ENCODE data around the gene STK39. TPM values are rescaled to one million over a fixed set of nuclear protein-coding genes. Genes with fewer than 3 reads are reported as not detected.

The STK39 gene
- total and polyA plus RNA-seq, 2 donors from 2014 or later = 15.9 to 27.1 TPM

DNA sequence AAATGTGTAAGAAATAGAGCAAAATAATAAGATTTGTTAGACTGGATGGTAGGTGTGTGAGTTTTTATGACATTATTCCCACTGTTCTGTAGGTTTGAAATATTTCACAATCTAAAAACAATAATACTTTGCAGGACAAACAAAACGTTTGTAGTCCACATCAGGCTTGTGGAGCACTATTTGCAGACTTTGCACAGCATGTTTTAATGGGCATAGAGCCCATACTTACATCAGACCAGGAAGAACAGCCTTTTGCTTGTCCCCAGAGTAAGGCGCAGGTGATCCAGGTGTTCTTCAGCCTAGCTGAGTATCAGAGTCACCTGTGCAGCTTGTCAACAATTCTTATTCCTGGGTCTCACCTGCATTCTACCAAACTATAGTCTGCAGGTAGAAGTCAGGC lies 9.1 kb upstream of the STK39 start:
- TF ChIP-seq, protein P1, sequence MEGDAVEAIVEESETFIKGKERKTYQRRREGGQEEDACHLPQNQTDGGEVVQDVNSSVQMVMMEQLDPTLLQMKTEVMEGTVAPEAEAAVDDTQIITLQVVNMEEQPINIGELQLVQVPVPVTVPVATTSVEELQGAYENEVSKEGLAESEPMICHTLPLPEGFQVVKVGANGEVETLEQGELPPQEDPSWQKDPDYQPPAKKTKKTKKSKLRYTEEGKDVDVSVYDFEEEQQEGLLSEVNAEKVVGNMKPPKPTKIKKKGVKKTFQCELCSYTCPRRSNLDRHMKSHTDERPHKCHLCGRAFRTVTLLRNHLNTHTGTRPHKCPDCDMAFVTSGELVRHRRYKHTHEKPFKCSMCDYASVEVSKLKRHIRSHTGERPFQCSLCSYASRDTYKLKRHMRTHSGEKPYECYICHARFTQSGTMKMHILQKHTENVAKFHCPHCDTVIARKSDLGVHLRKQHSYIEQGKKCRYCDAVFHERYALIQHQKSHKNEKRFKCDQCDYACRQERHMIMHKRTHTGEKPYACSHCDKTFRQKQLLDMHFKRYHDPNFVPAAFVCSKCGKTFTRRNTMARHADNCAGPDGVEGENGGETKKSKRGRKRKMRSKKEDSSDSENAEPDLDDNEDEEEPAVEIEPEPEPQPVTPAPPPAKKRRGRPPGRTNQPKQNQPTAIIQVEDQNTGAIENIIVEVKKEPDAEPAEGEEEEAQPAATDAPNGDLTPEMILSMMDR (IDR thresholded peaks at IDR 0.05; ENCODE audit: borderline replicate concordance, extremely low read depth, insufficient read depth) = no peak
- no peak overlapping the region for H3K9ac ChIP-seq (ENCODE audit: low read length in 3 of 3)
- H3K27ac ChIP-seq (ENCODE audit: low read depth in 2 of 2, low read length in 2 of 2) = no peak overlapping the region
- intact Hi-C loops (cut with DNase I) = no loop called here
- no peaks in the 10 kb centered on the region for H3K27me3 ChIP-seq (ENCODE audit: control insufficient read depth, insufficient read depth, low read length)
- H3K36me3 ChIP-seq (ENCODE audit: control insufficient read depth in 2 of 3, insufficient read depth in 3 of 3, low read length in 3 of 3) = no peaks in the 10 kb centered on the region
- H3K9me3 ChIP-seq (ENCODE audit: control insufficient read depth in 2 of 3, insufficient read depth in 1 of 3, low read length in 3 of 3) = peaks cover 0 to 8% (median 0%) of the 10 kb centered on the region in 3 donors
- H3K4me3 ChIP-seq (ENCODE audit: low read length in 3 of 3) = no peak overlapping the region
- no peak for FAIRE-seq
- H3K4me1 ChIP-seq (ENCODE audit: control insufficient read depth in 2 of 3, insufficient read depth in 2 of 3, low read depth in 1 of 3, low read length in 3 of 3) = no peaks in the 10 kb centered on the region
- DNase-seq = no peak

DNA sequence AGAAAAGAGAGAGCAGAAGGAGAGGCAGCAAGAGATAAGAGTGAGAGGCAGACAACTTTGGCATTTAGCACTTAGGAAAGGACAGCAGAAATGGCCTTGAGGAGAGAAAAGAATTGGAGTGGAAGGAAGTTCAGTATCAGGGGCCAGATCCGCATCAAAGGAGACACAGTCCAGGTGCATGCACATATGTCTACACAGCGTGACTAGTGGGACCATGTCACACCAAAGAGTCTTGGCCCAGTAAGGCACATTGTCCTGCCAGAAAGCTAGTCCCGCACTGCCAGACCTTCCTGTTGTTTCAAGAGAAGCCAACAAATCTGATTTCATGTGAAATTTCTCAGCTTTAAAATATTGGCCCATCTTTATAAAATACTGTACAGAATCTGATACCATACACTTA lies 8.5 kb upstream of the STK39 start:
- Histone ChIP-seq H3K27ac (ENCODE audit: low read depth in 2 of 2, low read length in 2 of 2) (no peak overlapping the region), H3K36me3 (ENCODE audit: control insufficient read depth in 2 of 3, insufficient read depth in 3 of 3, low read length in 3 of 3) (no peaks in the 10 kb centered on the region), H3K4me3 (ENCODE audit: low read length in 3 of 3) (no peak overlapping the region), H3K27me3 (ENCODE audit: control insufficient read depth, insufficient read depth, low read length) (no peaks in the 10 kb centered on the region), H3K9ac (ENCODE audit: low read length in 3 of 3) (no peak overlapping the region), H3K4me1 (ENCODE audit: control insufficient read depth in 2 of 3, insufficient read depth in 2 of 3, low read depth in 1 of 3, low read length in 3 of 3) (no peaks in the 10 kb centered on the region), H3K9me3 (ENCODE audit: control insufficient read depth in 2 of 3, insufficient read depth in 1 of 3, low read length in 3 of 3) (peaks cover 0 to 8% (median 0%) of the 10 kb centered on the region in 3 donors)
- FAIRE-seq (no peak), DNase-seq (no peak)
- intact Hi-C loops (cut with DNase I) = no loop called here
- TF ChIP-seq, protein P1 (IDR thresholded peaks at IDR 0.05; ENCODE audit: borderline replicate concordance, extremely low read depth, insufficient read depth) = no peak

DNA sequence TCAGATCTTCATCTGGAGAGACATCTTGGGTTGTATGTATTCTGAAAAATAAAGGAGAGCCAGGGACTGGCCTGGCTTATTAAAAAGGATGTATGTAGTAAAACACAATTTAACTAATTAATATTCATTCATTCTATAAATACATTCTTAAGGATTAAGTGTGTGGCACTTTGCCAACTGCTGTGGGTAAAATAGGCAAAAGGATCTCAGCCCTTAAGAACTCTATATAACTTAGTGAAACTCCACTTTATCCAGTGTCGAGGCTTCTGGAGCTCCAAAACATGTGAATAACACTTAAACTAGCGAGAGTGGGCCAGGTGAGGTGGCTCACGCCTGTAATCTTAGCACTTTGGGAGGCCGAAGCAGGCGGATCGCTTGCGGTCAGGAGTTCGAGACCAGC lies 7.7 kb upstream of the STK39 start:
- Histone ChIP-seq H3K27me3 (ENCODE audit: control insufficient read depth, insufficient read depth, low read length) (no peaks in the 10 kb centered on the region), H3K9ac (ENCODE audit: low read length in 3 of 3) (no peak overlapping the region), H3K9me3 (ENCODE audit: control insufficient read depth in 2 of 3, insufficient read depth in 1 of 3, low read length in 3 of 3) (peaks cover 0 to 8% (median 0%) of the 10 kb centered on the region in 3 donors), H3K27ac (ENCODE audit: low read depth in 2 of 2, low read length in 2 of 2) (no peak overlapping the region), H3K36me3 (ENCODE audit: control insufficient read depth in 2 of 3, insufficient read depth in 3 of 3, low read length in 3 of 3) (no peaks in the 10 kb centered on the region), H3K4me1 (ENCODE audit: control insufficient read depth in 2 of 3, insufficient read depth in 2 of 3, low read depth in 1 of 3, low read length in 3 of 3) (no peaks in the 10 kb centered on the region), H3K4me3 (ENCODE audit: low read length in 3 of 3) (no peak overlapping the region)
- DNase-seq = no peak
- intact Hi-C loops (cut with DNase I) = no loop called here
- no peak for FAIRE-seq
- TF ChIP-seq, protein P1 (IDR thresholded peaks at IDR 0.05; ENCODE audit: borderline replicate concordance, extremely low read depth, insufficient read depth) = no peak

Measured in kidney (tissue), 14 donors.